SU-DHL-6 (cell line): ENCODE results near the gene ADGRB3.

ENCODE experiments used
- EZH2phosphoT487 ChIP-seq: fragments of 200-600 bp; sonication (generic), shearing (Covaris generic); conservative IDR thresholded peaks from 2 replicates; pipeline ENCODE4 v1.6.1; 2018; ENCODE audit warnings: mild to moderate bottlenecking, antibody characterized with exemption, low read length, moderate library complexity, mixed read lengths
- TF ChIP-seq, protein P1 (sequence below): fragments of 200-600 bp; sonication (generic); IDR thresholded peaks from one replicate; pipeline ENCODE4 v1.5.1; 2017; ENCODE audit warnings: antibody characterized with exemption, mild to moderate bottlenecking, low read length, moderate library complexity; ENCODE audit not compliant: insufficient read depth, poor library complexity, severe bottlenecking

DNA sequence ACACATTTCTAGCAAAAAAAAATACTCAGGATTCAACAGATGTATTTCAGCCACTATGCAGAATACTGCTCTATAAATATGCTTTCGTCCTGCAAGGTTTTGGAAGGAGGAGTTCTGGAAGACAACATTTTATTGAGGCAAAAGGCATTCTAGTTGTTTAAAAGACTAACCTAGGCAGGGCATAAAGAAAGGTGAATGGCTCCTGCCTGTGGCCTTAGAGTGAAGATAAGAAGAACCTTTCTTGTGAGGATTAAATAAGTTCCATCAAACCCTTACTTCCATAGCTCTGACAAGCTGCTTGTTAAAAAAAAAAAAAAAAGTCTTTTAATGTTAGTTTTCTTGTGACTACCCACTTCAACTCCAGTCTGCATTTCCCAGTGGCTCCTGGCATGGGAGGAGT lies 139.8 kb downstream of the ADGRB3 start:
- TF ChIP-seq, protein P1, sequence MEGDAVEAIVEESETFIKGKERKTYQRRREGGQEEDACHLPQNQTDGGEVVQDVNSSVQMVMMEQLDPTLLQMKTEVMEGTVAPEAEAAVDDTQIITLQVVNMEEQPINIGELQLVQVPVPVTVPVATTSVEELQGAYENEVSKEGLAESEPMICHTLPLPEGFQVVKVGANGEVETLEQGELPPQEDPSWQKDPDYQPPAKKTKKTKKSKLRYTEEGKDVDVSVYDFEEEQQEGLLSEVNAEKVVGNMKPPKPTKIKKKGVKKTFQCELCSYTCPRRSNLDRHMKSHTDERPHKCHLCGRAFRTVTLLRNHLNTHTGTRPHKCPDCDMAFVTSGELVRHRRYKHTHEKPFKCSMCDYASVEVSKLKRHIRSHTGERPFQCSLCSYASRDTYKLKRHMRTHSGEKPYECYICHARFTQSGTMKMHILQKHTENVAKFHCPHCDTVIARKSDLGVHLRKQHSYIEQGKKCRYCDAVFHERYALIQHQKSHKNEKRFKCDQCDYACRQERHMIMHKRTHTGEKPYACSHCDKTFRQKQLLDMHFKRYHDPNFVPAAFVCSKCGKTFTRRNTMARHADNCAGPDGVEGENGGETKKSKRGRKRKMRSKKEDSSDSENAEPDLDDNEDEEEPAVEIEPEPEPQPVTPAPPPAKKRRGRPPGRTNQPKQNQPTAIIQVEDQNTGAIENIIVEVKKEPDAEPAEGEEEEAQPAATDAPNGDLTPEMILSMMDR, result no peak
- TF ChIP-seq EZH2phosphoT487, result no peak
